Stimulated activated CD4-positive, alpha-beta T cell treated with anti-CD3 and anti-CD28 coated beads, Interleukin-12 subunit alpha, Interleukin-12 subunit beta, amount 100 ng/mL, for 24 hours (primary cell): Measurements from ENCODE around the gene CLCNKA.
A peak's percentile ranks its signal among the peaks of the same experiment; 100 is the strongest.

Experiments used
- DNase-seq, 2 experiments: peaks; one replicate each; pipeline ENCODE4 v3.0.0-alpha.2; 2020; ENCODE audit warnings: low read depth in 2 of 2

CLCNKA gene

DNA sequence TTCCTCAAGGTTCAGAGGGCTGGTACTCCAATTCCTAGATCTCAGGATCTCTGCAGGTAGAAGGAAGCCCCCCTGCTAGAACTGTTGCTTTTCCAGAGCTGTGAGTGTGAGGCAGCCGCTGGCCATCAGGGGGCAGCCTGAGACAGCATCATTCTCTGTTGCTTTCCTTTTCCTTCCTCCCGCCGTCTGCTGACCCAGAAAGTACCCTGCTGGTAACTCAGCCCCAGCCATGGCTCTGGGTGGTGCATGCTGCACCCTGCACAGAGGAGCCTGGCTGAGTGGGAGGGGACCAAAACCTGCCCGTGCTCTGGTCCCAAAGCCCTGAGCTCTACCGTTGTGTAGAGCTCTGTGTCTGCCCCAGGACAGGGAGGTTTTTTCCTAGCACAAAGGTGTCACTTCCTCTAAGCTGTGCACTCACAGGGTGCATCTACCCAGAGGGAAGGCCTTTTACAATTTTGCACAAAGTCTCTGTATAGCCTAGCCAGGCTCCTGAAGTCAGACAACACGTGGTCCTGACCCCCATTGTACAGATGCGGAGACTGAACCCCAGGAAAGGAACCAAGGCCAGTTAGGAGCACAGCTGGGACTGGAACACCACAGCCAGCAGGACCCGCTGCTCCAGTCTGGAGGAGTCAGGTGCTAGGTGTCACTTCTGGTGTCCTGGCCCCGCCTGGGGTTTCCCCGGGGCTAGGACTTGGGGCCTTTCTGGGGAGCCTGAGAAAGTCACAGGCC lies 57.3 kb downstream of the CLCNKA start:
- DNase-seq: peak; percentile 39 to 58

DNA sequence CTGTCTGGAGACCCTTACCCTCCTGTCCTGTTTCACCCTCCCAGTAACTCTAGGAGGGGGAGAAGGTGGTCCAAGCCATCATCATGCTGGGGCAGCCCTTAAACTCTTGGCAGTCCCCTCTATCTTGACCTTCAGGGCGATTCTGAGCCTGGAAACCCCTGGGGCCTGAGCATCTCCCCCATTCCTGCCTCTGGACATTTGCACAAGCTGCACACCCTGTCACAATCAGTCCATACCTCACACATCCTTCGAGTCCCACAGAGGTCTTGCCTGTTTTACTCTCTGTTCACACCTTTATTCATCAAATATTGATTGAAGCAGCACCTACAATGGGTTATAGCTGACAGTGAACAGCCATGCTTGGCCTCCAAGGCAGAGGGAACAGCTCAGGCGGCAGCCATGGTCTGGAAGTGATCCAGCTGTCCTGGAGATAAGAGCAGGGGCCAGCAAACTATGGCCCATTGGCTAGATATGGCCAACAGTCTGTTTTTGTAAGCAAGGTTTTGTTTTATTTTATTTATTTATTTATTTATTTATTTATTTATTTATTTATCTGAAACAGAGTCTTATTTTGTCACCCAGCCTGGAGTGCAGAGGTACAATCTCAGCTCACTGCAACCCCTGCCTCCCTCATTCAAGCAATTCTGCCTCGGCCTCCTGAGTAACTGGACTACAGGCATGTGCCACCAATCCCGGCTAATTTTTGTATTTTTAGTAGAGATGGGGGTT lies 58.8 kb downstream of the CLCNKA start:
- no peak for DNase-seq

DNA sequence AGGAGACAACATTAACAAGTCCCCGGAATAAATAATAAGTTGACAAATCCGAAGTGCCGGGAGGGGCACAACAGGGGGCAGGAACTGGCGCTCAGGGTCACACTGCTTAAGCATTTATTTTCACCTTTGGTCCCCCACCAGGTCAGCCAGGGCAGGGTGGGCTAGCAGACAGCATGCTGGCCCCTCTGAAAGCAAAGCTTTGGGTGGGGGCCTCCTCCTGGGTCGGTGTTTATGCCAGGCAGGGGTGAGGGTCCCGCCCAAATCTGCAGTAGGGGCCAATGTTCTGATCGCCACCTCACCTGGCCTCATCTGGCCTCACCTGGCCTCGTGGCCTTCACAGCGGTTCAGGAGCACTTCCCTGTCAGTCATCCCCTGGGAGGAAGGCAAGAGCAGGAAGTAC lies 59.8 kb downstream of the CLCNKA start:
- no peak for DNase-seq

DNA sequence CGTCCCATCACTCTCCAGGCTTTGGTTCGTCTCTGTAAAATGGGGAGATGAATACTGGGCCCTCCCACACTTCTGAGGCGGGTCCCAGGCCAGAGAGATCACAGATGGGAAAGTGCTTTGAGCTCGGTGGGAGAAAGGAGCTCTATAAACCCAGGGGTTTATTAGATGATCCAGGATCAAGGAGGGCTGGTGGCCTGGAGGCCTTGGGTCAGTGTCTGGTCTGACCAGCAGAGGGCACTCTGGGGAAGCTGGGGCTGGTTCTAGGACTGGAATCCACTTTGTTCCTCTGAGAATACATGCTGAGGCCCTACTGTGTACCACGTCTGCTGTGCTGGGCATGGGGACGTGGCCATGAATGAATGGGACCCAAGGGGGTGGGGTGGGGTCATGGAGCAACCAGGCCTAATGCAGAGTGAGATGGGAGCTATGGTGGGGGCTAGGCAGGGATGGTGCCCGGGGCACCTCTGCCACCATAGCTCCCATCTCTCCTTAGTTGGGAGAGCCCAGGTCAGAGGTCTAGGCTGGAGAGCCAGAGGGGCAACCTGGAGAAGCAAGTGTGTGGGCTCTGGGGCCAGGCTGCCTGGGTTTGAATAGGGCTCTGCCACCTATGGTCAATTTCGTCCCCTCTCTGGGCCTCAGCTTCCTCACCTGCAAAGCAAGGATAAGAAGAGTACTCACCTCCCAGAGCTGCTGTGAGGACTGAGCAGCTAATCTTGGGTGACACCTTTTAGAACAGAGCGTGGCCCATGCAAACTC lies 60.6 kb downstream of the CLCNKA start:
- peak; percentile 39 to 70 for DNase-seq

DNA sequence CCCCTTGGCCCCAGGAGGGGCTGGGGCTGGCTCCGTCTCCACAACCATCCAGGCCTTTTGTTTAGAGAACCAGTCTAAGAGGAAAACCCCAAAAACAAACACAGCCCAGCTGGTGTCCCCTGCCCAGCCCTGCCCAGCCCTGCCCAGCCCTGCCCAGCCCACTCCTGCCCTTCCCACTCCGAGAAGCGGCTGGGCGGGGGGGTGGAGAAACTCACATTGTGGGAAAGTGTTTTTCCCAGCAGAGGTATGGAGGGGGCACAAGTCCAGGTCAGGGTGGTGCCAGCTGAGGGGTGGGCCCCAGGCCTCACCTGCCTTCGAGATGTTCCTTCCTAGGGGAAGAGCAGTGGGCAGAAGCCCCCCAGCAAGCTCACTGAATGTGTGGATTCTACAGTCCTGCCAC lies 61.6 kb downstream of the CLCNKA start:
- DNase-seq: no peak
